HG03565 (cell line): ENCODE results near the gene ID2.

Experiments
- ATAC-seq: cut with Tn5 transposase; IDR thresholded peaks from one replicate; pipeline ENCODE4 v1.9.1; 2021; ENCODE audit warnings: mild to moderate bottlenecking, moderate library complexity; ENCODE audit not compliant: unreplicated experiment

The ID2 gene, protein sequence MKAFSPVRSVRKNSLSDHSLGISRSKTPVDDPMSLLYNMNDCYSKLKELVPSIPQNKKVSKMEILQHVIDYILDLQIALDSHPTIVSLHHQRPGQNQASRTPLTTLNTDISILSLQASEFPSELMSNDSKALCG

DNA sequence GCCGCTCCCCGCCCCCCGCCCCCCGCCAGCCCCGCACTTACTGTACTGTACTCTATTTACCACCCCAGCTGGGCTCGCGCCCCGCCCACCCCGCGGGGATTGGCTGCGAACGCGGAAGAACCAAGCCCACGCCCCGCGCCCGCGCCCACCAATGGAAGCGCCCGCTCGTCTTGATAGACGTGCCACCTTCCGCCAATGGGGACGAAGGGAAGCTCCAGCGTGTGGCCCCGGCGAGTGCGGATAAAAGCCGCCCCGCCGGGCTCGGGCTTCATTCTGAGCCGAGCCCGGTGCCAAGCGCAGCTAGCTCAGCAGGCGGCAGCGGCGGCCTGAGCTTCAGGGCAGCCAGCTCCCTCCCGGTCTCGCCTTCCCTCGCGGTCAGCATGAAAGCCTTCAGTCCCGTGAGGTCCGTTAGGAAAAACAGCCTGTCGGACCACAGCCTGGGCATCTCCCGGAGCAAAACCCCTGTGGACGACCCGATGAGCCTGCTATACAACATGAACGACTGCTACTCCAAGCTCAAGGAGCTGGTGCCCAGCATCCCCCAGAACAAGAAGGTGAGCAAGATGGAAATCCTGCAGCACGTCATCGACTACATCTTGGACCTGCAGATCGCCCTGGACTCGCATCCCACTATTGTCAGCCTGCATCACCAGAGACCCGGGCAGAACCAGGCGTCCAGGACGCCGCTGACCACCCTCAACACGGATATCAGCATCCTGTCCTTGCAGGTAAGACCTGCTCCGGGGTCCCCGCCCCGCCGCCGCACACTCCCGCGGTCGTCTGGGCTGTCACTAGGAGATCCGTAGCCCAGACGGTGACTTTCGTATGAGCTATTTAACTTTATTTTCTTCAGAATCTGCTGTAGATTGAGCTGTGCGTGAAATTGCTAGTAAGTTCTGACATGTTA lies at the start of gene ID2:
Gene ID2 (plus strand): TSS at position 271 of the 907 bp plus-strand sequence. CDS start 110 bp downstream, at position 381.
- peak; percentile 50 for ATAC-seq

DNA sequence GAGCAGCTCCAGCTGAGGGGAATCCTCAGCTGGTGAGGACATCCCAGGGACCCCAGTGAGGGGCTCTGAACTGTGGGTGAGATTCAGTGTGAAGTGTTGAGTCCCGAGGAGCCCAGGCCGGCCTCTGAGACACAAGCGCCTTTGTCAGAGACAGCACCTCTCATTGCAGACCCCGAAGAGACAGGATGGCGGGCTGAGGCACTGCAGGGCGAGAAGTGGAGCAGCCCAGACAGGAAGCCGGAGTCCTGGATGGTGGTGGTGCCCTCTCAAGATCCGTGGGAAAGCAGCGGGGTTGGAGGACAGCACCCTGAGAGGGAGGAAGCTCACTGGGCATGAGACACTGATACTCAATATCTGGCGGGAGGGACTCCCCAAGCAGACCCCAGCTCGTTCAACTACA lies 49.1 kb upstream of the ID2 start:
- ATAC-seq: no peak

DNA sequence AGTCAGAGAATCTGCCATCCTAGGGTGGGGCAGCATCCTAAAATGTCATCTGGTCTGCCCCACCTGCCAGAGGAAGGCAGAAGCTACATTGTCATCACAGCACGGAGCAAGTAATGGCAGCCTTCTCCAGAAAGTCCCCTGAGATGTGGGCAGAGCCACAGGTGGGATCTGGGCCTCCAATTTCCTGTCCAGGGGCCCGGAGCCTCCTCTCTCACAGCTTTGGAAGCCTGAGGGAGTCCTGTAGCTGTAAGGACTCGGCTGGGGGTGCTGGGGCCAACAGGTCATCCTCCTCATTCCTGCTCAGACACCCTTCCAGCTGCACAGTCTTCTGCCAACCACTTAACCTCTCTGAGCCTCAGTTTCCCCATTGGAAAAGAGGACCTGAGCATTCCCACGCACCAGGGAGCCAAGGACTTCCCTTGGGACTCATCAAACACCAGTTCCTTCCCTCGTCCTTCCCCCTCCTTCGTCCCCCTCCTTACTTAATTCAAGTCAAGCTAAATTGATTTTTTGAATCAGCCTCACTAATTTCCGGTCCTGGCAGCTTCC lies 48.6 kb upstream of the ID2 start:
- no peak for ATAC-seq

DNA sequence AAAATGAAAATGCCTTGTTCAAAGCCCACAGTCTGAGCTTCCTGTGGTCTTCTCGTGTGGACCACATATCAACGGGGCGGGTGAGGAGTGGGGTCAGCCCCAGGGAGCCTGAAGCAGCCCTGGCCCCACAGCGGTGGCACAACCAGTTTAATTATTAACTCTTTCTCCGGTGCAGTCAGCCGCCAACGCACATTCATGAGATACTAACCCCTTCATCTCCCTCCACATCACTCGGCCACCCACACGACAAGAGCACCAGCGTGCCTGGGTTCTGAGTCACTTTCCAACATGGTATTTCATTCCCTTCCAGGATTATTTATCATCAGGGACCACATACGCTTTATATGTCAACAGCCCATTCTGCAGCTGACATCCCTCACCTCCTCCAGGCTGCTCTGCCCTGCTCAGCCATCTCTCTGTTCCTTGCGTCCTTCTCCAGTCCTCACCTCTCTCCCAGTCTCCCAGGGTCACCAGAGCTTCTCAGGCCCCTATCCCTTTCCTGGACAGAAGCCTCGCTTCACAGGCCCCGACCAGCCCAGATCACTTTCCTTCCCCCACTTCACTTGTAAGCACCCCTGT lies 48.0 kb upstream of the ID2 start:
- ATAC-seq: no peak

- ATAC-seq: no peak
Observed at GRCh38 chr2:8634466-8635172, 47.2 kb upstream of the ID2 start.

- ATAC-seq: no peak
Observed at GRCh38 chr2:8636041-8636491, 45.8 kb upstream of the ID2 start.

DNA sequence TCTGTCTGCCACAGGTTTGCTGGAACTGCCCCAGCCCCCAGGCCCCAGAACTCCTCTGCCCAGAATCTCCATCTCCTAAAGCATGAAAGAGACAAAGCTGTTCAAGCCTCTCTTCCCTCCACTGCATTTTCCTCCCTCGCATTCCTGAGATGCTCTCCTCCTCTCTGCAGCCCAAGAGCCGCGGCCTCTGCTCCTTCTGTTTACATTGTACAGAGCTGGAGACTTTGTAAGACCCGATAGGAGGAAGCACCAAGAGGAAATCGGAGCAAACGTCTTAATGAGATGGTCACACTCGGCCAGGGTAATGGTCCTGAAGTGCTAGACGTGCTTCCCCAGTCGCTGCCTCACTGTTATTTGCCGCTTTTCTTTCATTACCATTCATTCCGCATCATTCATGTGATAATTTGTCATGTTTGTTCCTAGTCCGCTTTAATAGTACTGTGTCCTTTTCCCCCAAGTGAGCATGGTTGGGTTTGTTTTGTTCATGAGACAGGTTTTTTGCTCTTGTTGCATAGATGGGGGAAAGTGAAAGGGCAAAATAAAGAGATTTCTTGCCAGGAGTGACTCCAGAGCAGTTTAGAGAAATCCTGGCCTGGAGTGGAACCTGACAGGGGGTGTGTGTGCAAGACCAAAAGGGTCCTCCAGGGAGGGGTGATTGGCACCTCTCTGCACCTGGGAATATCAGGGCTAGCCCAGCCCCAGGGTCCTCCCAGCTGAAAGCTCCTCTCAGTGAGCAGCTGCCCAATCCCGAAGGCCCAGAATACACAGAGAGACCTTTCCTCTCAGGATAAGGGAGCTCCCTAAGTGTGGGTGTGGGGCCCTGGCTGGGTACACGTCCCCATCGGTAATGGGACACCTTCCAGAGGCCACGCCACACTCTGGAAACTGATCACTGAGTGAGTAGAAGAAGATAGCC lies 44.9 kb upstream of the ID2 start:
- ATAC-seq: no peak

- ATAC-seq: no peak
Observed at GRCh38 chr2:8638327-8638726, 43.5 kb upstream of the ID2 start.

- no peak for ATAC-seq
Observed at GRCh38 chr2:8639122-8639635, 42.7 kb upstream of the ID2 start.

- ATAC-seq: no peak
Observed at GRCh38 chr2:8640498-8640897, 41.4 kb upstream of the ID2 start.

GRCh38 chr2:8641301-8641965 lies 40.4 kb upstream of the ID2 start:
- ATAC-seq: no peak

- no peak for ATAC-seq
Observed at GRCh38 chr2:8642366-8643068, 39.3 kb upstream of the ID2 start.

DNA sequence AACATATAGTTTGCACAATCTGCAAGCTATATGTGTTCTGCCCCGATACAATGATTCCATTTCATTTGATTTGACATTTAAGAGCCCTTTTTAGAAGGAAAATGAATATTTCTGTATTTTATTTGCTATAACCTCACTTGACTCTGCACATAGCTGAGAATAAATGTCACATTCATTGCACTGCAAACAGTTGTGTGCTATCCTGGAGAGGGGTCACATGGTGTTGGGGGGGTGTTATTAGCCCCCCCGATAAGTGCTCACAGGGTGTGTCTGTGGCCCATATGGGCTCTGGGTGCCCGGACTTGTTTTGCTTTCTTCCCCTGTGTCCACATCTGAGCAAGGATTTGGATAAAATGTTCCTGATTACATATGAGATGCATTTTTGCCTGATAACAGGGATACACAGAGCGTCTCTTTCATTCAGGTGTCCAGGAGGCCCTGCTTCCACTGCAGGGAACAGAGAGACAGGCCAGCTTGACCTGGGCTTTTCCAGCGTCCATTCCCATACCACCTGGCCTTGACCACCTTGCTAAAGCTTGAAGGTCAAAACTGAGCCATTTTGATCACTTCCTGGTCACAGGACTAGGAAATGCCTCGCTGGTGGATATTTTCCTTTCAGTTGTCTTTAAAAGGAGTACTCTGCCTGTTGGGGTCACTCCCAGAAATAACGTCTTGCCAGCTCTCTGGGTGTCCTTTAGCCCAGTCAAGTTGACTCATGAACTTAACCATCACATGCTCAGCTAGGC lies 38.4 kb upstream of the ID2 start:
- no peak for ATAC-seq

DNA sequence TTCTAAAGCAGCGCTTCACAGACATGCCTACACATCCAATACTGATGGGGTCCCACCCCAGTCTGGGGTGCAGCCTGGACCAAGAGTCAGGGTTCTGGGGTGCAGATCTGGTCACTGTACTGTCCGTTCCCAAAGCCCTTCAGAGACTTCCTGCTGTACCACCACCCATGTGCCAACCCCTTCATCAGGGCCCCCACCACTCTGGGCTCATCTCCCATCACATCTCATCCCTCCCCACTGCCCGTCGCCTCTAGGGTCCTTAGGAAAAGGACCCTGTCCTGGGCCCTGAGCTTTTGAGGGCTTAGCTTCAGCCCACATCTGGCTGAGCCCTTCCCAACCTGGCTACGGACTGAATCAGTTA lies 37.9 kb upstream of the ID2 start:
- no peak for ATAC-seq

GRCh38 chr2:8644605-8645175 lies 37.2 kb upstream of the ID2 start:
- ATAC-seq: no peak

DNA sequence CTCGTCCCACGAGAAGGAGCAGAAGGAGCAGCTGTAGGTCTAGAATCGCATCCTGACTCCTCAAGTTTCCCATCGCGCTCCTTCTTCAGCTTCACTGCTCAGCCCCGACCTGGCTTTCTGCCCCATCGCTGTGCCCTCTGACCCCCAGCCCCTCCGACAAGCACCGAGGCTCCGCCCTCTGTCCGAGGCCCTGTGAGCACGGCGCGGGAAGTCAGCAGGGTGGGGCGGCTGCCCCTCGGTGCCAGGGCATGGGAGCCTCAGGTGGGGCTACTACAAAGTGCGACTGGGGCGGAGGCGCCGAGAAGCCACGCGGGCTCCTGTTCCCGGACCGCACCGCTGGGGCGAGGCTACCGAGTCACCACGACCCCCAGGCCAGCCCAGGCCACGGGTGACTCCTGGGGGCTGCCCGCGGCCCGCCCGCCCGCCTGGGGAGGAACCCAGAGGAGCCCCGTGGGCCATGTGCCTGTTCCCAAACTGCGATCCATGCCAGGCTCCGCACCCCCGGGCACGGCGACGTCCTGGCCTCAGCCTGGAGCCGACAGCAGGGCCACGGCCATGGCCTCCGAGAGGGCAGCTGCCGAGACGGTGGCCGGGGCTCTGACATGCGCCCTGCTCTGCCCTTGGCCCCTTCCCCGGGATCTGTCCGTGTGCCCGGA lies 36.6 kb upstream of the ID2 start:
- ATAC-seq: no peak
